B cell (primary cell): ENCODE data around the gene PRKACA.

Source experiments
- EZH2 ChIP-seq: IDR thresholded peaks from 2 replicates; pipeline ENCODE4 v1.6.1; 2012; ENCODE audit warnings: borderline replicate concordance, low read depth, mild to moderate bottlenecking, moderate library complexity, low read length; ENCODE audit not compliant: insufficient read depth, poor library complexity, severe bottlenecking
- TF ChIP-seq, protein P1 (sequence below): fragments of 200-600 bp; IDR thresholded peaks from one replicate; pipeline ENCODE4 v1.8.0; 2022; ENCODE audit warnings: antibody characterized with exemption, mild to moderate bottlenecking

DNA sequence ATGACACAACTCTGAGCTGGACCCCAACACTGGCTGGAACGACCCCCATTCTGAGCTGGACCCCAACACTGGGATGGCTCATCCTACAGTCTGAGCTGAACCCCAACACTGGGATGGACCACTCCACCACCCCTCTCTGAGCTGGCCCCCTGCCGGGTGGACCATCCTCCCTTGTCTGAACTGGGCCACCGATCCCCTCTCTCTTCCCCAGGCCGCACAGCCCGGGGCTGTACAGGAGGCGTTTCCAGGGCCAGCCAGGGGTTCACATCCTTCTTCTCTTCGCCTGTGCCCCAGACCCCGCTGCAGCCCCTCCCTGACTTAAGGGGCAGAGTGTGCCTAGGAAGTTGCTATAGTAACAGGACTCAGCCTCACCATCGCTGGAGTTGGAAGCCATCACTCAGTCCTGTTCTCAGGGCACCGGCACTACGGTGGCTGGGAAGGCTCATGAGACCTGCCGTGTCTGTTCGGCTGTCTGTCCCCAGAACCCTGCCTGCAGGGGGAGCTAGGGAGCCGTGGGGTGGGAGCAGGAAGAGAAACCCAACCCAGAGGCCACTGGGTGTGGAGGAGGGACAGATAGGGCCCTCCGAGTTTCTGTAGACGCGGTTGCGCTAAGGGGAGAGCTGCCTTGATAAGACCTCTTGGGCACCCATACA is 3.7 kb downstream of the PRKACA start:
- TF ChIP-seq, protein P1, sequence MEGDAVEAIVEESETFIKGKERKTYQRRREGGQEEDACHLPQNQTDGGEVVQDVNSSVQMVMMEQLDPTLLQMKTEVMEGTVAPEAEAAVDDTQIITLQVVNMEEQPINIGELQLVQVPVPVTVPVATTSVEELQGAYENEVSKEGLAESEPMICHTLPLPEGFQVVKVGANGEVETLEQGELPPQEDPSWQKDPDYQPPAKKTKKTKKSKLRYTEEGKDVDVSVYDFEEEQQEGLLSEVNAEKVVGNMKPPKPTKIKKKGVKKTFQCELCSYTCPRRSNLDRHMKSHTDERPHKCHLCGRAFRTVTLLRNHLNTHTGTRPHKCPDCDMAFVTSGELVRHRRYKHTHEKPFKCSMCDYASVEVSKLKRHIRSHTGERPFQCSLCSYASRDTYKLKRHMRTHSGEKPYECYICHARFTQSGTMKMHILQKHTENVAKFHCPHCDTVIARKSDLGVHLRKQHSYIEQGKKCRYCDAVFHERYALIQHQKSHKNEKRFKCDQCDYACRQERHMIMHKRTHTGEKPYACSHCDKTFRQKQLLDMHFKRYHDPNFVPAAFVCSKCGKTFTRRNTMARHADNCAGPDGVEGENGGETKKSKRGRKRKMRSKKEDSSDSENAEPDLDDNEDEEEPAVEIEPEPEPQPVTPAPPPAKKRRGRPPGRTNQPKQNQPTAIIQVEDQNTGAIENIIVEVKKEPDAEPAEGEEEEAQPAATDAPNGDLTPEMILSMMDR: no peak
- TF ChIP-seq EZH2: no peak
